IMR-90 (cell line): Measurements from ENCODE around the gene ART4. TPM values are rescaled to one million over a fixed set of nuclear protein-coding genes. Genes with fewer than 3 reads are reported as not detected.

Experiments
- ATAC-seq: fragments of 200-7000 bp; cut with Tn5 transposase; 2 replicates; pipeline ENCODE4 v1.9.1; 2020; ENCODE audit warnings: low read depth, mild to moderate bottlenecking, moderate library complexity
- BruUV-seq: library from RNA; stranded (reverse); fragments of 400-500 nt; replicated peaks from 2 replicates; lab custom pipeline; 2021; lab: Mats Ljungman, UMichigan
- CTCF ChIA-PET: fragments of 300-600 bp; formaldehyde crosslinking; extraction: SDS; loops from one replicate; lab custom pipeline; 2021; ENCODE audit warnings: antibody characterized with exemption; lab: Yijun Ruan, JAX
- POLR2A ChIA-PET: fragments of 300-600 bp; sonication (Branson Sonifier 250); formaldehyde crosslinking; loops from one replicate; lab custom pipeline; 2022; ENCODE audit warnings: antibody characterized with exemption; ENCODE audit not compliant: unreplicated experiment; lab: Charles Lee
- DNase-seq: peaks from one replicate; pipeline ENCODE4 v3.0.0; 2013
- H2AFZ ChIP-seq: replicated peaks from 2 replicates; pipeline ENCODE3; 2013; ENCODE audit warnings: low read length, mild to moderate bottlenecking; ENCODE audit not compliant: poor library complexity
- H2AK5ac ChIP-seq: 2 replicates; pipeline ENCODE4 v1.6.1; 2013; ENCODE audit warnings: low read depth, low read length, inconsistent platforms
- H2AK9ac ChIP-seq: replicated peaks from 2 replicates; pipeline ENCODE3; 2013; ENCODE audit warnings: mild to moderate bottlenecking, low read depth, low read length, moderate library complexity; ENCODE audit not compliant: poor library complexity
- H2BK120ac ChIP-seq: 2 replicates; pipeline ENCODE4 v1.6.1; 2013; ENCODE audit warnings: low read depth, low read length, inconsistent platforms
- H2BK15ac ChIP-seq: 3 replicates; pipeline ENCODE4 v1.6.1; 2013; ENCODE audit warnings: low read depth, low read length, inconsistent platforms
- H2BK20ac ChIP-seq: 2 replicates; pipeline ENCODE4 v1.6.1; 2013; ENCODE audit warnings: low read depth, mild to moderate bottlenecking, inconsistent platforms, low read length, moderate library complexity
- H2BK5ac ChIP-seq: 2 replicates; pipeline ENCODE4 v1.6.1; 2013; ENCODE audit warnings: mild to moderate bottlenecking, low read depth, low read length, inconsistent platforms; ENCODE audit not compliant: poor library complexity, severe bottlenecking
- H3K14ac ChIP-seq: replicated peaks from 2 replicates; pipeline ENCODE4 v1.6.1; 2013; ENCODE audit warnings: low read depth, low read length, inconsistent platforms
- H3K18ac ChIP-seq: 2 replicates; pipeline ENCODE4 v1.6.1; 2013; ENCODE audit warnings: low read depth, low read length, control low read depth
- H3K23ac ChIP-seq: 2 replicates; pipeline ENCODE4 v1.6.1; 2013; ENCODE audit warnings: low read depth, low read length, inconsistent platforms
- H3K27ac ChIP-seq: 2 replicates; pipeline ENCODE4 v1.5.1; 2013; ENCODE audit warnings: mild to moderate bottlenecking, control low read depth, low read length; ENCODE audit not compliant: insufficient read depth
- H3K27me3 ChIP-seq: 2 replicates; pipeline ENCODE4 v1.6.1; 2013; ENCODE audit warnings: low read length; ENCODE audit not compliant: control insufficient read depth, insufficient read depth
- H3K36me3 ChIP-seq: 2 replicates; pipeline ENCODE4 v1.6.1; 2013; ENCODE audit warnings: low read length, mixed read lengths; ENCODE audit not compliant: control insufficient read depth, insufficient read depth
- H3K4ac ChIP-seq: 2 replicates; pipeline ENCODE4 v1.6.1; 2013; ENCODE audit warnings: low read depth, low read length, inconsistent platforms
- H3K4me1 ChIP-seq: 2 replicates; pipeline ENCODE4 v1.6.1; 2013; ENCODE audit warnings: low read length, mixed read lengths; ENCODE audit not compliant: control insufficient read depth, insufficient read depth
- H3K4me2 ChIP-seq: 2 replicates; pipeline ENCODE4 v1.6.1; 2013; ENCODE audit warnings: low read depth, mild to moderate bottlenecking, control low read depth, low read length, moderate library complexity
- H3K4me3 ChIP-seq: 2 replicates; pipeline ENCODE4 v1.5.1; 2013; ENCODE audit warnings: low read depth, mild to moderate bottlenecking, control low read depth, low read length, moderate library complexity; ENCODE audit not compliant: insufficient read depth
- H3K56ac ChIP-seq: 2 replicates; pipeline ENCODE4 v1.6.1; 2013; ENCODE audit warnings: low read length, inconsistent platforms; ENCODE audit not compliant: insufficient read depth; ENCODE audit errors: extremely low read depth
- H3K79me1 ChIP-seq, 2 experiments: 2 replicates each; pipeline ENCODE4 v1.6.1; 2013; ENCODE audit warnings: low read length in 2 of 2, inconsistent platforms in 1 of 2, low read depth in 1 of 2
- H3K9ac ChIP-seq: 2 replicates; pipeline ENCODE4 v1.6.1; 2013; ENCODE audit warnings: low read depth, low read length, control low read depth
- H3K9me1 ChIP-seq: 2 replicates; pipeline ENCODE4 v1.6.1; 2013; ENCODE audit warnings: low read length, inconsistent platforms; ENCODE audit not compliant: insufficient read depth
- H3K9me3 ChIP-seq: 2 replicates; pipeline ENCODE4 v1.6.1; 2013; ENCODE audit warnings: low read length; ENCODE audit not compliant: control insufficient read depth, insufficient read depth
- H4K20me1 ChIP-seq: 2 replicates; pipeline ENCODE4 v1.6.1; 2013; ENCODE audit warnings: low read length, inconsistent platforms; ENCODE audit not compliant: insufficient read depth
- H4K5ac ChIP-seq: 2 replicates; pipeline ENCODE4 v1.6.1; 2013; ENCODE audit warnings: mild to moderate bottlenecking, low read depth, low read length, control low read depth
- H4K8ac ChIP-seq, 2 experiments: 2 replicates each; pipeline ENCODE4 v1.6.1; 2013; ENCODE audit warnings: low read depth in 2 of 2, low read length in 2 of 2, control low read depth in 1 of 2, inconsistent platforms in 1 of 2
- H4K91ac ChIP-seq: 2 replicates; pipeline ENCODE4 v1.6.1; 2013; ENCODE audit warnings: low read depth, low read length, inconsistent platforms; ENCODE audit not compliant: insufficient read depth
- BHLHE40 ChIP-seq: fragments of 150-350 bp; IDR thresholded peaks from 2 replicates; pipeline ENCODE4 v1.6.1; 2016; ENCODE audit warnings: mild to moderate bottlenecking, low read depth, low read length
- CEBPB ChIP-seq: IDR thresholded peaks from 2 replicates; pipeline ENCODE4 v1.6.1; 2012; ENCODE audit warnings: low read depth, low read length, improper control_type of control experiment
- CHD1 ChIP-seq: IDR thresholded peaks from 2 replicates; pipeline ENCODE4 v1.6.1; 2012; ENCODE audit warnings: low read depth, low read length, improper control_type of control experiment
- FOS ChIP-seq: fragments of 150-350 bp; IDR thresholded peaks from 2 replicates; pipeline ENCODE4 v1.6.1; 2016; ENCODE audit warnings: low read depth, low read length
- MAFK ChIP-seq: IDR thresholded peaks from 2 replicates; pipeline ENCODE4 v1.6.1; 2012; ENCODE audit warnings: low read depth, low read length, improper control_type of control experiment
- MAZ ChIP-seq: IDR thresholded peaks from 2 replicates; pipeline ENCODE4 v1.6.1; 2012; ENCODE audit warnings: low read depth, mild to moderate bottlenecking, low read length, improper control_type of control experiment, moderate library complexity, borderline replicate concordance
- MXI1 ChIP-seq: IDR thresholded peaks from 2 replicates; pipeline ENCODE4 v1.6.1; 2012; ENCODE audit warnings: low read depth, mild to moderate bottlenecking, low read length, moderate library complexity, borderline replicate concordance
- NFE2L2 ChIP-seq: fragments of 150-350 bp; IDR thresholded peaks from 2 replicates; pipeline ENCODE4 v1.6.1; 2016; ENCODE audit warnings: low read depth, mild to moderate bottlenecking, low read length
- POLR2A ChIP-seq: IDR thresholded peaks from 2 replicates; pipeline ENCODE4 v1.6.1; 2012; ENCODE audit warnings: mild to moderate bottlenecking, low read depth, low read length
- RAD21 ChIP-seq: IDR thresholded peaks from 2 replicates; pipeline ENCODE4 v1.6.1; 2012; ENCODE audit warnings: low read length, improper control_type of control experiment
- RCOR1 ChIP-seq: IDR thresholded peaks from 2 replicates; pipeline ENCODE4 v1.6.1; 2012; ENCODE audit warnings: mild to moderate bottlenecking, low read length, improper control_type of control experiment; ENCODE audit not compliant: insufficient replicate concordance
- RFX5 ChIP-seq: IDR thresholded peaks from 2 replicates; pipeline ENCODE4 v1.8.0; 2012; ENCODE audit warnings: low read depth, mild to moderate bottlenecking, low read length, moderate library complexity
- SMC3 ChIP-seq: fragments of 150-350 bp; IDR thresholded peaks from 2 replicates; pipeline ENCODE4 v1.6.1; 2016; ENCODE audit warnings: low read depth, mild to moderate bottlenecking, antibody characterized with exemption, low read length, moderate library complexity
- WGBS, 2 experiments: methylation state at CpG; one replicate each; pipeline versions ENCODE4 v1.1.5 to v1.1.7; 2013; ENCODE audit warnings: missing lambda C conversion rate in 2 of 2; ENCODE audit not compliant: insufficient read length in 1 of 2; ENCODE audit errors: extremely low coverage in 2 of 2; 5-methylcytosine and 5-hydroxymethylcytosine counted together
- dilution Hi-C: fragments of 300-500 bp; cut with HindIII; formaldehyde crosslinking; loops from one replicate; pipeline ENCODE4 v1.14.3; 2018; ENCODE audit warnings: low sequenced_read_pairs; ENCODE audit not compliant: unreplicated experiment
- in situ Hi-C: fragments of 300-500 bp; cut with MboI; formaldehyde crosslinking; loops from 3 replicates; pipeline ENCODE4 v1.14.3; 2019; ENCODE audit warnings: low sequenced_read_pairs, inconsistent platforms, mixed read lengths
- intact Hi-C: fragments of 100-400 bp; cut with micrococcal nuclease; formaldehyde crosslinking; loops from 2 replicates; pipeline ENCODE4 v1.10.0; 2022
- polyA plus RNA-seq, 3 experiments: library from polyadenylated mRNA; depleted of rRNA; stranded (reverse); fragments of >200 nt; gene quantifications; 2 replicates each; pipeline ENCODE4 v1.2.3, GENCODE V29; 2012; ENCODE audit warnings: low replicate concordance in 1 of 3
- total RNA-seq: library from RNA; depleted of rRNA; stranded (reverse); fragments of >200 nt; gene quantifications from 2 replicates; pipeline ENCODE4 v1.2.3, GENCODE V29; 2012
- TF ChIP-seq, protein P1 (sequence below): conservative IDR thresholded peaks from 2 replicates; pipeline ENCODE4 v1.5.1; 2012; ENCODE audit warnings: mild to moderate bottlenecking, low read depth, low read length, improper control_type of control experiment
- TF ChIP-seq, protein P2 (sequence below): fragments of 150-350 bp; IDR thresholded peaks from 2 replicates; pipeline ENCODE4 v1.6.1; 2016; ENCODE audit warnings: low read depth, mild to moderate bottlenecking, low read length, moderate library complexity, borderline replicate concordance
- TF ChIP-seq, protein P3 (sequence below): fragments of 150-350 bp; IDR thresholded peaks from 2 replicates; pipeline ENCODE4 v1.6.1; 2017; ENCODE audit warnings: mild to moderate bottlenecking, antibody characterized with exemption, low read length, low read depth

Gene ART4
- total and polyA plus RNA-seq, 2 of the 4 experiments (the other 2 are of a cell fraction) = not detected

DNA sequence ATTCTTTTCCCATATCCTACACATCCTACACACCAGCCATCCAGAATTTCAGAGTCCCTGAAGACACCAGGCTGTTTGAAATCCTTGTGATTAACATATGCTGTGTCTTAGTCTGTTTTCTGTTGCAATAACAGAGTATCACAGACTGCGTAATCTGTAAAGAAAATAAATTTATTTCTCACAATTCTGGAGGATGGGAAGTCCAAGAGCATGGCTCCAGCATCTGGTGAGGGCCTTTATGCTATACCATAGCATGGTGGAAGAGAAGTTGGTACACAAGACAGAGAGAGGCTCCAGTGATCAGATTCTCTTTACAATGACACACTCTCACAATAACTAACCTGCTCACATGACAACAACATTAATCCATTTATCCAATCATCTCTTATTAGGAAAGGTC lies 4.1 kb downstream of the ART4 start:
- no CpG with 5 or more reads among the region's 1 CpG for WGBS, 2 experiments
- Histone ChIP-seq H3K18ac (no peak overlapping the region), H3K4me3 (no peak overlapping the region), H4K5ac (no peak overlapping the region), H3K9ac (no peak overlapping the region), H2AFZ (no peak overlapping the region), H2BK5ac (no peak overlapping the region), H4K8ac (no peak overlapping the region), H3K27ac (no peak overlapping the region), H2BK120ac (no peak overlapping the region), H3K4ac (no peak overlapping the region), H3K23ac (no peak overlapping the region), H4K91ac (no peak overlapping the region), H3K14ac (no peak overlapping the region), H3K4me2 (no peak overlapping the region), H2AK9ac (no peak overlapping the region), H3K56ac (no peak overlapping the region), H3K79me1 (no peaks in the 10 kb centered on the region), H3K9me3 (no peaks in the 10 kb centered on the region), H3K36me3 (no peaks in the 10 kb centered on the region), H3K27me3 (no peaks in the 10 kb centered on the region), H2BK20ac (no peak overlapping the region), H4K20me1 (peaks cover 4% of the 10 kb centered on the region), H2BK15ac (no peak overlapping the region), H3K4me1 (peaks cover 4% of the 10 kb centered on the region; the same call in 1 of the 2 replicates), H3K9me1 (peaks cover 3% of the 10 kb centered on the region), H2AK5ac (no peak overlapping the region)
- DNase-seq (no peak), ATAC-seq (no peak)
- in situ Hi-C loops (no loop called here), intact Hi-C loops (no loop called here), dilution Hi-C loops (no loop called here)
- no peak for TF ChIP-seq RAD21
- no peak for TF ChIP-seq RFX5
- TF ChIP-seq POLR2A = no peak
- no peak for TF ChIP-seq BHLHE40
- TF ChIP-seq FOS = no peak
- no peak for TF ChIP-seq MAZ
- TF ChIP-seq, protein P1, sequence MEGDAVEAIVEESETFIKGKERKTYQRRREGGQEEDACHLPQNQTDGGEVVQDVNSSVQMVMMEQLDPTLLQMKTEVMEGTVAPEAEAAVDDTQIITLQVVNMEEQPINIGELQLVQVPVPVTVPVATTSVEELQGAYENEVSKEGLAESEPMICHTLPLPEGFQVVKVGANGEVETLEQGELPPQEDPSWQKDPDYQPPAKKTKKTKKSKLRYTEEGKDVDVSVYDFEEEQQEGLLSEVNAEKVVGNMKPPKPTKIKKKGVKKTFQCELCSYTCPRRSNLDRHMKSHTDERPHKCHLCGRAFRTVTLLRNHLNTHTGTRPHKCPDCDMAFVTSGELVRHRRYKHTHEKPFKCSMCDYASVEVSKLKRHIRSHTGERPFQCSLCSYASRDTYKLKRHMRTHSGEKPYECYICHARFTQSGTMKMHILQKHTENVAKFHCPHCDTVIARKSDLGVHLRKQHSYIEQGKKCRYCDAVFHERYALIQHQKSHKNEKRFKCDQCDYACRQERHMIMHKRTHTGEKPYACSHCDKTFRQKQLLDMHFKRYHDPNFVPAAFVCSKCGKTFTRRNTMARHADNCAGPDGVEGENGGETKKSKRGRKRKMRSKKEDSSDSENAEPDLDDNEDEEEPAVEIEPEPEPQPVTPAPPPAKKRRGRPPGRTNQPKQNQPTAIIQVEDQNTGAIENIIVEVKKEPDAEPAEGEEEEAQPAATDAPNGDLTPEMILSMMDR = no peak
- TF ChIP-seq SMC3 = no peak
- TF ChIP-seq, protein P2, sequence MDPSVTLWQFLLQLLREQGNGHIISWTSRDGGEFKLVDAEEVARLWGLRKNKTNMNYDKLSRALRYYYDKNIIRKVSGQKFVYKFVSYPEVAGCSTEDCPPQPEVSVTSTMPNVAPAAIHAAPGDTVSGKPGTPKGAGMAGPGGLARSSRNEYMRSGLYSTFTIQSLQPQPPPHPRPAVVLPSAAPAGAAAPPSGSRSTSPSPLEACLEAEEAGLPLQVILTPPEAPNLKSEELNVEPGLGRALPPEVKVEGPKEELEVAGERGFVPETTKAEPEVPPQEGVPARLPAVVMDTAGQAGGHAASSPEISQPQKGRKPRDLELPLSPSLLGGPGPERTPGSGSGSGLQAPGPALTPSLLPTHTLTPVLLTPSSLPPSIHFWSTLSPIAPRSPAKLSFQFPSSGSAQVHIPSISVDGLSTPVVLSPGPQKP = no peak
- no peak for TF ChIP-seq MAFK
- no peak for TF ChIP-seq MXI1
- TF ChIP-seq NFE2L2 = no peak
- TF ChIP-seq CHD1 = no peak
- TF ChIP-seq, protein P3, sequence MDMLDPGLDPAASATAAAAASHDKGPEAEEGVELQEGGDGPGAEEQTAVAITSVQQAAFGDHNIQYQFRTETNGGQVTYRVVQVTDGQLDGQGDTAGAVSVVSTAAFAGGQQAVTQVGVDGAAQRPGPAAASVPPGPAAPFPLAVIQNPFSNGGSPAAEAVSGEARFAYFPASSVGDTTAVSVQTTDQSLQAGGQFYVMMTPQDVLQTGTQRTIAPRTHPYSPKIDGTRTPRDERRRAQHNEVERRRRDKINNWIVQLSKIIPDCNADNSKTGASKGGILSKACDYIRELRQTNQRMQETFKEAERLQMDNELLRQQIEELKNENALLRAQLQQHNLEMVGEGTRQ = no peak
- TF ChIP-seq CEBPB = no peak
- TF ChIP-seq RCOR1 = no peak
- ChIA-PET POLR2A (no interaction called here), CTCF (no interaction called here)
- no TSS peak for BruUV-seq
